Measurements from ENCODE around the gene SLC10A7.

The SLC10A7 gene

DNA sequence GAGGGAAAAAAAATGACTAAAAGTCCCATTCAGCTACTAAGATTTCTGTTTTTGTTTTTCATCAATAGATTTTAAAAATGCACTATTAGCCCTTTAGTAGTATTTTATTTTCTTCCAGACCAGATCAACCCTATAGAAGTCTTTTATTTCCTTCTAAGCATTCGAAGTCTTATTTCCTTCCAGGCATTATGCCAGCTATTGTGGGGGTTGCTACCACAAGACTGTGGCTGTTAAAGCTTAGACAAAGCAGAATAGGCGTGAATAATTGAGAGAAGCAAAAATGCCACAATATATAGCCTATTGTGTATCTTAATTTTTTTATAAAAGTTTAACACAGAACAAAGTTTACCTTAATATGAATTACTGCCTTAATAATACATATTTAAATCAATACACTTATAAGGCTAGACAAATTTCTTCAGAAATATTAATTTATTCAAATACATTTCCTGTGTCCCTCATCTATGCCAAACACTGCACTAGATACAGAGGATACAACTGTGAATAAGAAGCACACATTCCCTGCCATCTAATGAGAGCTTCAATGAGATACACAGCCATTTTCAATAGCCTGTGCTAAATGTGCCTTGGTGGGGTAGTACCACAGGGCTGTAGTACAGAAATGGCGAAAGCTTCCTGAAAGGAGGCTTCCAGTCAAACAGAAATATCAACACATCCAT is 33.1 kb downstream of the SLC10A7 start:
- H3K36me3 ChIP-seq (ENCODE audit: control insufficient read depth, insufficient read depth, low read length), result no peaks in the 10 kb centered on the region
- H3K4me3 ChIP-seq (ENCODE audit: low read length), result no peak overlapping the region
- H3K27me3 ChIP-seq (ENCODE audit: control insufficient read depth, insufficient read depth, low read length), result no peaks in the 10 kb centered on the region
- H3K27ac ChIP-seq (ENCODE audit: low read depth, low read length), result no peak overlapping the region
- no peak overlapping the region for H3K9ac ChIP-seq (ENCODE audit: low read length)
- H3K4me1 ChIP-seq (ENCODE audit: control insufficient read depth, insufficient read depth, low read length), result no peaks in the 10 kb centered on the region

DNA sequence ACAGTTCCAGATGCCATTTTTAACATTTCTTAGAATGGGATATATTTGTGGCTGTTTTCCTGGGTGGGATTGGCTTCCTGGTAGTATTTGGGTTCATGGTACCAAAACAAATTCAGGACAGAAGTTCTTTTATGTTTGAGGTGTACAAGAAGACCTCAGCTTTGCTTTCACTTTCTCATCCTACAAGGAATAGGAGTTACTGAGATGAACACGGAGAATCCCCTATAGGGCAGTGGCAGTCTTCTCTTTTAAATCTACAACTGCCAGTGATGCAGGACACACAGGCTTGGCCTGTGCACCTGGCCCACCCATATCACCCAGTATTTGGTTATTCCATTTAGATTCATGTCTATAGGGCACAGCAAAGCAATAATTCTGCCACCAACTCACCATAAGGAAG is 35.2 kb downstream of the SLC10A7 start:
- Histone ChIP-seq H3K4me1 (ENCODE audit: control insufficient read depth, insufficient read depth, low read length) (no peaks in the 10 kb centered on the region), H3K27ac (ENCODE audit: low read depth, low read length) (no peak overlapping the region), H3K27me3 (ENCODE audit: control insufficient read depth, insufficient read depth, low read length) (no peaks in the 10 kb centered on the region), H3K36me3 (ENCODE audit: control insufficient read depth, insufficient read depth, low read length) (peaks cover 1% of the 10 kb centered on the region), H3K4me3 (ENCODE audit: low read length) (no peak overlapping the region), H3K9ac (ENCODE audit: low read length) (no peak overlapping the region)

DNA sequence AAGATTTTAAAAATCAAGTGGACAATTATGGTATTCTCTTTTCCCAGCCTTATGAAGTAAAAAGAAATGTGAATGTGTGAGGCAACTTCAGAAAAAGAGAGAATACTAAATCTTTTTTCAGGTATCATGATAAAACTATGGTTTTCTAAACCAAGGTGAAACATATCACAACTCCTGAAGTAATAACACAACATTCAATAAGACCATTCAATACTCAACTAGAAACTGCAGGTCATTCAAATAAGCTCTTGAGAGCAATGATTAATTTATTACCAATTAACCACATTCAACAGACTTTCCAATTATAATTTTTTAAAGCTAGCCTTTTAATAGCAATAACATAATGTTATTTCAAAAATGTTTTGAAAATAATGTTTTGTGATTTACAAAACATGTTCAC is 35.8 kb downstream of the SLC10A7 start:
- Histone ChIP-seq H3K27me3 (ENCODE audit: control insufficient read depth, insufficient read depth, low read length) (no peaks in the 10 kb centered on the region), H3K27ac (ENCODE audit: low read depth, low read length) (no peak overlapping the region), H3K9ac (ENCODE audit: low read length) (no peak overlapping the region), H3K36me3 (ENCODE audit: control insufficient read depth, insufficient read depth, low read length) (peaks cover 2% of the 10 kb centered on the region), H3K4me1 (ENCODE audit: control insufficient read depth, insufficient read depth, low read length) (no peaks in the 10 kb centered on the region), H3K4me3 (ENCODE audit: low read length) (no peak overlapping the region)

DNA sequence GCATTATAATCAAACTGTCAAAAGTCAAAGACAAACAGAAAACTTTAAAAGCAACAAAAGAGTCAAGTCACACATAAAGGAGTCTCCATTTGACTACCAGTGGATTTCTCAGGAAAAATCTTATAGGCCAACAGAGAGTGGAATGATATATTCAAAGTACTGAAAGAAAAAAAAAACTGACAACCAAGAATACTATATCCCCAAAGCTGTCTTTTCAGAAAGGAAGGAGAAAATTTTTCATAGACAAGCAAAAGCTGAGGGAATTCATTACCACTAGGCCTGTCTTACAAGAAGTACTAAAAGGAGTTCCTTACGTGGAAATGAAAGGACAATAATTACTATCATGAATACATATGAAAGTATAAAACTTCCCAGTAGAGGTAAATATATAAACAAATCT is 39.0 kb downstream of the SLC10A7 start:
- no peaks in the 10 kb centered on the region for H3K27me3 ChIP-seq (ENCODE audit: control insufficient read depth, insufficient read depth, low read length)
- H3K4me1 ChIP-seq (ENCODE audit: control insufficient read depth, insufficient read depth, low read length), result no peaks in the 10 kb centered on the region

DNA sequence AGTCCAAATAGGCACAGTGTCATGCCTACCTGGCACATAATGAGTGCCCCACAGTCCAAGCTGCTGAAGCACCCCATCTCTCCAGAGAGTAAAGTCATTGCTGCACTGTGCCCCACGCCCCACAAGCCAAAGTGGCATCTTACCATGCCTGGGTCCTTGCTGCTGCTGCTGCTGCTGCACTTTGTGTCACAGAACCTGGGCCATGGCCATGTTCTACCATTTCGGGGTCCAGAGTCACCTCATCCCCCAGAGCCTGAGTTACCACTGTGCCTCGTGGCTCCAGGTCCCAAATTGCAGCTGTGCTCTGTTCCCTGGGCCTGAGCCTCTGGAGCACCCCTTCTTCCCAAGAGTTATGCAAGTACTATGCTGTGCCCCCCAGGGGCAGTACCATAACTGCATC is 40.5 kb downstream of the SLC10A7 start:
- H3K27me3 ChIP-seq (ENCODE audit: control insufficient read depth, insufficient read depth, low read length), result no peaks in the 10 kb centered on the region
- H3K4me3 ChIP-seq (ENCODE audit: low read length), result no peak overlapping the region
- H3K4me1 ChIP-seq (ENCODE audit: control insufficient read depth, insufficient read depth, low read length), result no peaks in the 10 kb centered on the region
- no peak overlapping the region for H3K27ac ChIP-seq (ENCODE audit: low read depth, low read length)
- no peak overlapping the region for H3K9ac ChIP-seq (ENCODE audit: low read length)
- peaks cover 2% of the 10 kb centered on the region for H3K36me3 ChIP-seq (ENCODE audit: control insufficient read depth, insufficient read depth, low read length)

More for the DNA sequence above, 39.0 kb downstream of the SLC10A7 start:
- no peak overlapping the region for H3K9ac ChIP-seq (ENCODE audit: low read length)
- no peak overlapping the region for H3K27ac ChIP-seq (ENCODE audit: low read depth, low read length)
- H3K4me3 ChIP-seq (ENCODE audit: low read length), result no peak overlapping the region
- H3K36me3 ChIP-seq (ENCODE audit: control insufficient read depth, insufficient read depth, low read length), result peaks cover 2% of the 10 kb centered on the region

DNA sequence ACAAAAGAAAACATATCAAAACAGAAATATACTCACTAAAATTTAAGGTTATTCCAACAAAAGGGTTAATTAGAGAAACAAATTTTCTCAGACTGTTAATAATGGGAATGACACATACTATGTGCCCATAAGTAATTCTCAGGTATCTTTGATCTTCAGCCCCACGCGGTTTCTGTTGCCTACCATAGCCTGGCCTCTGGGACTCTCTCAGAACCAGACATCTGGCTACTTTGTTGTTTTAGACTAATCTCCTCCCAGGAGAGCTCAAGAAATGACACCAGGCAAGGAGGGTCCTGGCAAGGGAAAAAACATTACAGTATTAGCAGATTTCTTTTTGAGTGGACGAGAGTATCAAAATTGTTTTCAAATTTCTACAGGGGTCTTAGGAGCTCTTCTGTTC is 43.7 kb downstream of the SLC10A7 start:
- Histone ChIP-seq H3K27ac (ENCODE audit: low read depth, low read length) (no peak overlapping the region), H3K4me1 (ENCODE audit: control insufficient read depth, insufficient read depth, low read length) (no peaks in the 10 kb centered on the region), H3K36me3 (ENCODE audit: control insufficient read depth, insufficient read depth, low read length) (peaks cover 2% of the 10 kb centered on the region), H3K9ac (ENCODE audit: low read length) (no peak overlapping the region), H3K4me3 (ENCODE audit: low read length) (no peak overlapping the region), H3K27me3 (ENCODE audit: control insufficient read depth, insufficient read depth, low read length) (no peaks in the 10 kb centered on the region)

DNA sequence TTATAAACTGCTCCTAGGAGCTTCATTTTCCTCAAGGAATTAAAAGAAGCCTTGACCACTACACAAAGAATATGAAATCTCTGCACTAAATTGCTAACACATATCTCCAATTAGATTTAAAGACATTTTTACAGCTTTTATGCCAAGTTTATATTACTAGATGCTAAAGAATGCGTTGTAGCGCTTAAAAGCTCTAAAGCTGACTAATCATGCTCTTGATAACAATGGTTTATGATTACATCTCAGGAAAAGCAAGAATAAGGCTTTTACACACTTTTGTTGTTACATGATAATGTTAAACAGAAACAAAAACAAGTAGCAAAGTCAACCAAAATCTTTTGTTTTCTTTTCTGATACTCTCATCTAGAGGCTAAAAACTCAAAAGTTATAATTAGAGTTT is 44.7 kb downstream of the SLC10A7 start:
- H3K27ac ChIP-seq (ENCODE audit: low read depth, low read length), result no peak overlapping the region
- no peak overlapping the region for H3K4me3 ChIP-seq (ENCODE audit: low read length)
- H3K27me3 ChIP-seq (ENCODE audit: control insufficient read depth, insufficient read depth, low read length), result no peaks in the 10 kb centered on the region
- no peak overlapping the region for H3K9ac ChIP-seq (ENCODE audit: low read length)
- peaks cover 2% of the 10 kb centered on the region for H3K36me3 ChIP-seq (ENCODE audit: control insufficient read depth, insufficient read depth, low read length)
- H3K4me1 ChIP-seq (ENCODE audit: control insufficient read depth, insufficient read depth, low read length), result no peaks in the 10 kb centered on the region

DNA sequence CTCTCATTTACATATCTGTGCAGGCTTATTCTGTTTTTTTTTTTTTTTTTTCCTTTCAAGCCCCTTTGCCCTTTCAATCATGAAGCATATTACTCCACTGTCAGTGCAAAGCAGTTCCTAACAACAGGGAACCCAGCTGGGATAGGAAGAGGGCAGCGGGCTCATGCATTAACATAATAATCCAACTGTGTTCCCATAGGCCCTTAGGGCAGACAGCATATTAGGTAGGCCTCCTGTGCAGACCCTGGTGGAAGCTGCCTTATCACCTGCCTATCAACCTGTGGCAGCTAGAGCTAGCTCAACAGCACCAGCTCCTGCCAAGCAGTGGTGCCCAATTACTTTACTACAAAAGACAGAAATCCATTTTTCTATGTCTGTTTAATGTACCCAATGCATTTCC is 49.3 kb downstream of the SLC10A7 start:
- H3K9ac ChIP-seq (ENCODE audit: low read length), result no peak overlapping the region
- no peaks in the 10 kb centered on the region for H3K4me1 ChIP-seq (ENCODE audit: control insufficient read depth, insufficient read depth, low read length)
- H3K27me3 ChIP-seq (ENCODE audit: control insufficient read depth, insufficient read depth, low read length), result no peaks in the 10 kb centered on the region
- no peak overlapping the region for H3K4me3 ChIP-seq (ENCODE audit: low read length)
- H3K27ac ChIP-seq (ENCODE audit: low read depth, low read length), result no peak overlapping the region
- no peaks in the 10 kb centered on the region for H3K36me3 ChIP-seq (ENCODE audit: control insufficient read depth, insufficient read depth, low read length)

DNA sequence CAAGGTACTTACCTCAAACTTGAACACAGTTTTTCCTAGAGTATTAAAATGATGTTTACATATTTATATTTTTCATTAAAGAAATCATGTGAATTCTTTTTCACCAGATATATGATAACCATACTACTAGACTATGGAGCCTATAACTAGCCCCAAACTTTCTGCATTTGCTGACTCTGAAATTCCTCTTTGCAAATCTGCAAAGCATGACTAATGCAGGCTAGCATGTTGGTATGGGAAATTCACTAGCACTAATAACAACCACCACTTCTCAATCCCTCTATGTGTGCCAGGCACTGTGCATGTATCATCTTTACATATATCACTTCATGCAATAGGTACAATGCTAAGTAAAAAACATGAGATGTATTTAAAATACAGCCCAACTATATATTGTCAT is 51.1 kb downstream of the SLC10A7 start:
- no peak overlapping the region for H3K4me3 ChIP-seq (ENCODE audit: low read length)
- H3K36me3 ChIP-seq (ENCODE audit: control insufficient read depth, insufficient read depth, low read length), result no peaks in the 10 kb centered on the region
- H3K27me3 ChIP-seq (ENCODE audit: control insufficient read depth, insufficient read depth, low read length), result no peaks in the 10 kb centered on the region
- no peak overlapping the region for H3K9ac ChIP-seq (ENCODE audit: low read length)
- no peak overlapping the region for H3K27ac ChIP-seq (ENCODE audit: low read depth, low read length)
- no peaks in the 10 kb centered on the region for H3K4me1 ChIP-seq (ENCODE audit: control insufficient read depth, insufficient read depth, low read length)

DNA sequence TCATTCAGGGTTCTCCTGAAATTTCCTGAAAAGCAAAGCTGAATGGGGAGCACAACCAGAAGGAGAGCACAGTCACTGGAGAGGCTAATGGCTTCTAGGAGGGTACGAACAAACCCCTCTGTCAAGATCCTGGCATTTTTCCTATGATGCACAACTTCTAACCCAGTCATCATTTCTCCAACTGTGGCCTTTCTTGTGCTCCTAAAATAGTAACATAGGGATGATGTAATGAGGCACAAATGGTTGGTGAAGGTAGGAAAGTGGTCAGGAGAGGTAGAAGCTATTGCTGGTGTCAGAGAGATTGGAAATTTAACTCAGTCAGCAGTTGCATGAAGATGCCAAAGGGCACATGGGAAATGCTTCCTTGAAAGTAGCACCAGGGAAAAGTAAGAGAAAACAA is 52.7 kb downstream of the SLC10A7 start:
- H3K9ac ChIP-seq (ENCODE audit: low read length), result no peak overlapping the region
- no peaks in the 10 kb centered on the region for H3K36me3 ChIP-seq (ENCODE audit: control insufficient read depth, insufficient read depth, low read length)
- H3K4me3 ChIP-seq (ENCODE audit: low read length), result no peak overlapping the region
- no peak overlapping the region for H3K27ac ChIP-seq (ENCODE audit: low read depth, low read length)
- no peaks in the 10 kb centered on the region for H3K27me3 ChIP-seq (ENCODE audit: control insufficient read depth, insufficient read depth, low read length)
- no peaks in the 10 kb centered on the region for H3K4me1 ChIP-seq (ENCODE audit: control insufficient read depth, insufficient read depth, low read length)

DNA sequence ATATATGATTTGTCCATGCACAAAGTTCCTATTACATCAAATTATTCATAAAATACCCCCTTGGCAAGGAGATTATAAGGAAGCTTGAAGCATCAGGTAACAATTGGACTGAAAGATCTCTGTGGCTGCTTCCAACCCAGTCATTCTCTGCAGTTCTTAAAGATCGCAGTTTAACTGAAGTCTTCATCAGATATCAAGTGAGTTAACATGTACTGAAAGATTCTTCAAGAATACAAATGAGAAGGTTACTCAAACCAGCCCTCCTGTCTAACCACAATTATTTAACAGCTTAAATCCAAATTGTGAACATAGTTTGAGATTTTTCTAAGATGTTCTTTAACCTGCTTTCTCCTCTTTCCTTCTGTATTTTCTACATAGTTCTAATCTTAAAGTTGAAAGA is 56.1 kb downstream of the SLC10A7 start:
- no peaks in the 10 kb centered on the region for H3K27me3 ChIP-seq (ENCODE audit: control insufficient read depth, insufficient read depth, low read length)
- H3K4me3 ChIP-seq (ENCODE audit: low read length), result no peak overlapping the region
- no peak overlapping the region for H3K27ac ChIP-seq (ENCODE audit: low read depth, low read length)
- no peaks in the 10 kb centered on the region for H3K4me1 ChIP-seq (ENCODE audit: control insufficient read depth, insufficient read depth, low read length)
- H3K9ac ChIP-seq (ENCODE audit: low read length), result no peak overlapping the region
- H3K36me3 ChIP-seq (ENCODE audit: control insufficient read depth, insufficient read depth, low read length), result no peaks in the 10 kb centered on the region

DNA sequence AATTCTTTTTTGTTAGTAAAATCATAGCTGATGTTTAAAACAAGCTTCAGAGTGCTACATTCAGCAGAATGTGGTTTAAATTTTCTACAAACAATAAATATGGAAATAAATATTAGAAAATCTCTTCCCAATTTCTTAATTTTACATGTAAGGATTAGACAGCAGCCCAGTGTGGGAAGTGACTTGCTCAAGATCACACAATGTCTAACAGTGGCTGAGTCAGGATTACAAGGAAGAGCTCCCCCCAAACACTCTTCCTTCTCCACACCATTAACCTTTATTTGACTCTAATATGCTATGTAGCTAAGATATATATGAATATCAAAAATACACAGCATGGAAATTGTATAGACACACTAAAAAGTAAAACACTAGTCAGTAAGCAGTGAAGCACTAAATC is 59.5 kb downstream of the SLC10A7 start:
- H3K27ac ChIP-seq (ENCODE audit: low read depth, low read length), result no peak overlapping the region
- no peaks in the 10 kb centered on the region for H3K36me3 ChIP-seq (ENCODE audit: control insufficient read depth, insufficient read depth, low read length)
- no peaks in the 10 kb centered on the region for H3K4me1 ChIP-seq (ENCODE audit: control insufficient read depth, insufficient read depth, low read length)
- no peak overlapping the region for H3K4me3 ChIP-seq (ENCODE audit: low read length)
- no peak overlapping the region for H3K9ac ChIP-seq (ENCODE audit: low read length)
- no peaks in the 10 kb centered on the region for H3K27me3 ChIP-seq (ENCODE audit: control insufficient read depth, insufficient read depth, low read length)

DNA sequence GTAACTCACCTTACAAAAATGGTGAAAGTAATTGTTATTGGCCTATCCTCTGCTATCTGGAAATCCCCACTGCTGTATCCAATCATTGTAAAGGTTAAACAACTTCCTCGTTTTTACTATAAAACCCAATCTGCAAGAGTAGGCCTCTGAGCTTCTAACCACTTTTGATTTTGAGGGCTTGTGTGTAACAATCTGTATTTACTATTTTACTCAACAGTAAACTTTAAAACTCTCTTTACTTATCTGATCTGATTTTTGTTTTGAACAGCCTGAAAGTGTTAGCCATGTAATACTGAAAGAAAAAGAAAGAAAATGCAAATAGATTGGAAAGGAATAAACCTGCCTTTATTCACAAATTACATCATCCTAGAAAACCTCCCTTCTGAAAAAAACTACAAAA is 63.1 kb downstream of the SLC10A7 start:
- Histone ChIP-seq H3K36me3 (ENCODE audit: control insufficient read depth, insufficient read depth, low read length) (no peaks in the 10 kb centered on the region), H3K4me1 (ENCODE audit: control insufficient read depth, insufficient read depth, low read length) (no peaks in the 10 kb centered on the region), H3K9ac (ENCODE audit: low read length) (no peak overlapping the region), H3K27ac (ENCODE audit: low read depth, low read length) (no peak overlapping the region), H3K4me3 (ENCODE audit: low read length) (no peak overlapping the region), H3K27me3 (ENCODE audit: control insufficient read depth, insufficient read depth, low read length) (no peaks in the 10 kb centered on the region)
